ENCODE measurements around the gene CELSR1.

DNA sequence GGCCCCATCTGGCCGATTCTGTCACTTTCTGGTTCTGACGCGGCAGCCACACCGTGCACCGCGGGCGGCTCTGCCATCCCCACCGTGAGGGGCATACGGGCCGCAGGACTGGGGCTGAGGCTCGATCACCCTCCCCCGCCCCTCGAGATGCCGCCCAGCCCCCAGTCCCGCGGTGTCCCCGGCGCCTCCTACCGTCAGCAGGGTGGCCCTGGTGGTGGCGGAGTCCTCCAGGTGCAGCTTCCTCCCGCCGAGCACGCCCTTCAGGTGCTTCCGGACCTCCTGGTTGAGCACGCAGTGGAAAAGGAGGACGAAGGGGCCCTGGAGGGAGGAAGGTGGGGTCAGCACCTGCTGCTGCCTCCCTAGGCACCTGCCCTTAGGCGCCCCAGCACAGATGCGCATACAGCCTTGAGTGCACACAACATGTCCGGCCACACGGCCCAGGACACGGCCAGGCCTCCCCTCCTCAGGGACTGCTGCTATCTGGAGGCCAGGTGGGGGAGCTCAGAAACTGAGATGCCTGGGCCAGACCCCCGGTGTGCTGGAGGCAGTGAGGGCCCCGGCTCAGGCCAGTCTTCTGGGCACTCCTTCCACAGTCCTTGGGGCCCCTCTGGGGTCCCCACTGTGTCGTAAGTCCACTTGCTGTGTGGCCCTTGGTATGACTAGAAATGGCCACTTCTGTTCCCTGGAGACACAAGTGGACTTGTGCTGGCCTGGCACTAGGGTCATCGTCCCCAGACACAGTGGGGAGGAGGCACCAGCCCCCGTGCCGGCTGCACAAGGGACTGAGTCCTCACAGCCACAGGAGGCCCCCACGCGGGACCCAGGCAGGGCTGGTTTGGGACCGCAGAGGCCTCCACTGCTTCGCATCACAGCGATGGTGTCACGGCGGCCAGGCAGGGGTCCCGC is 170.4 kb downstream of the CELSR1 start:
- TF ChIP-seq, protein P1, sequence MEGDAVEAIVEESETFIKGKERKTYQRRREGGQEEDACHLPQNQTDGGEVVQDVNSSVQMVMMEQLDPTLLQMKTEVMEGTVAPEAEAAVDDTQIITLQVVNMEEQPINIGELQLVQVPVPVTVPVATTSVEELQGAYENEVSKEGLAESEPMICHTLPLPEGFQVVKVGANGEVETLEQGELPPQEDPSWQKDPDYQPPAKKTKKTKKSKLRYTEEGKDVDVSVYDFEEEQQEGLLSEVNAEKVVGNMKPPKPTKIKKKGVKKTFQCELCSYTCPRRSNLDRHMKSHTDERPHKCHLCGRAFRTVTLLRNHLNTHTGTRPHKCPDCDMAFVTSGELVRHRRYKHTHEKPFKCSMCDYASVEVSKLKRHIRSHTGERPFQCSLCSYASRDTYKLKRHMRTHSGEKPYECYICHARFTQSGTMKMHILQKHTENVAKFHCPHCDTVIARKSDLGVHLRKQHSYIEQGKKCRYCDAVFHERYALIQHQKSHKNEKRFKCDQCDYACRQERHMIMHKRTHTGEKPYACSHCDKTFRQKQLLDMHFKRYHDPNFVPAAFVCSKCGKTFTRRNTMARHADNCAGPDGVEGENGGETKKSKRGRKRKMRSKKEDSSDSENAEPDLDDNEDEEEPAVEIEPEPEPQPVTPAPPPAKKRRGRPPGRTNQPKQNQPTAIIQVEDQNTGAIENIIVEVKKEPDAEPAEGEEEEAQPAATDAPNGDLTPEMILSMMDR (IDR thresholded peaks at IDR 0.05), result no peak
- no peak for TF ChIP-seq POLR2A (IDR thresholded peaks at IDR 0.05)

Data from thyroid gland (tissue), 4 donors.